OCI-LY1 (cell line): ENCODE results near the gene XCR1.

Experiments used
- CTCF ChIP-seq: fragments of 200-600 bp; sonication (generic), shearing (Covaris generic); IDR thresholded peaks from 2 replicates; pipeline ENCODE4 v1.5.1; 2017; ENCODE audit warnings: mild to moderate bottlenecking, antibody characterized with exemption, low read length, moderate library complexity, mixed read lengths
- EZH2 ChIP-seq: fragments of 200-600 bp; sonication (generic), shearing (Covaris generic); IDR thresholded peaks from 2 replicates; pipeline ENCODE4 v1.8.0; 2017; ENCODE audit warnings: borderline replicate concordance, mixed run types, mild to moderate bottlenecking, antibody characterized with exemption, low read length, moderate library complexity, mixed read lengths

- TF ChIP-seq CTCF = no peak
- no peak for TF ChIP-seq EZH2
Measured at GRCh38 chr3:46031747-46032146, 4.5 kb upstream of the XCR1 start.
